UCSD-AML1 (cell line): ENCODE results near the gene ATP11A.
"Not testable (repeated sequence)": the region's sequence is repeated elsewhere in the genome, so short reads cannot be mapped to it uniquely, and the experiment has no call there.

ENCODE experiments used
- DNase-seq: peaks from one replicate; lab custom pipeline; 2025; ENCODE audit not compliant: unreplicated experiment; lab: John Stamatoyannopoulos, UW

The ATP11A gene

GRCh38 chr13:112709316-112709715 is 19.5 kb downstream of the ATP11A start:
- not testable (repeated sequence) for DNase-seq

DNA sequence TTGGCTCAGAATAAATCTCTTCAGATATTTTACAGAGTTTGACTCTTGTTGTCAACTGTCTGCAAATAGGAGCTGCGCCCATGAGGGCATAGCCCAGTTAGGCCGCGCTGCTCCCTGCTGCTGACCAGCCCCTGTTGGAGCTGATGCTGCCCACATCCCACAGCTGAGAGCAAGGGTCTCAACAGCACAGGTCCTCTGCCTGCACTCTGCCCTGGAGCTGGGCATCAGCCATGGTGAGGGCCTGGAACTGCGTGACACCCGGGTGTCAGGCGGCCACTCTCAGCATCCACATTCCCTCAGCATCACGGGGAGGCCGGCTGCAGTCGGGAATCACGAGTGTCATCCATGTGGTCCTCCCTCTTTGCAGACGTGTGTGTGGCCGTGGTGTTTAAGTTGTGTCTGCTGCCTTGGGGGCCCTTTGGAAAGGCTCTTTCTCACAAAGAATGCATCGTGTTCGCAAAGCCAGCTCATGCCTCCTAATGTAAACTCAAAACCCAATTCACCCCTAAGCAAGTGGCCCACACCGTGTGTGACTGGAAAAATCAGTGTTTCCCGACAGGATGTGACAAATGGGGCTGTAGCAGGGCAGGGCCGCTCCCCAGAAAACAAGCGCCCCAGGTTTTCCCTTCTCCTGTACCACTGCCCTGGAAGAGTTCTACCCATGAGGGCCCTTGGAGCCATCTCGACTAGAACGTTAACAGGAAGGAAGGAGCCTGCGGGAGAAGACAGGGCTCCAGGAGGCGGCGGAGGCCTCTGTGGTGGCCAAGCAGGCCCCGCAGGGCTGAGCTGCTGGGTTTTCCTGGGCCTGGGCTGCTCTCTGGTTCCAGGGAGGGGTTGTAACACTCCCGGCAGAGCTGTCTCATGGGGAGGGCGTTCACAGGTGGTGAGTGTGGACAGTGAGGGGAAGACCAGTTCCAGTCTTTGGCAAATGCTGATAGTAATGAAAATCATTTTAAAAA is 20.3 kb downstream of the ATP11A start:
- no peak for DNase-seq

GRCh38 chr13:112710855-112711527 is 21.2 kb downstream of the ATP11A start:
- DNase-seq: no peak

- peak; percentile 44 for DNase-seq
Observed at GRCh38 chr13:112711528-112712265, 21.9 kb downstream of the ATP11A start.

DNA sequence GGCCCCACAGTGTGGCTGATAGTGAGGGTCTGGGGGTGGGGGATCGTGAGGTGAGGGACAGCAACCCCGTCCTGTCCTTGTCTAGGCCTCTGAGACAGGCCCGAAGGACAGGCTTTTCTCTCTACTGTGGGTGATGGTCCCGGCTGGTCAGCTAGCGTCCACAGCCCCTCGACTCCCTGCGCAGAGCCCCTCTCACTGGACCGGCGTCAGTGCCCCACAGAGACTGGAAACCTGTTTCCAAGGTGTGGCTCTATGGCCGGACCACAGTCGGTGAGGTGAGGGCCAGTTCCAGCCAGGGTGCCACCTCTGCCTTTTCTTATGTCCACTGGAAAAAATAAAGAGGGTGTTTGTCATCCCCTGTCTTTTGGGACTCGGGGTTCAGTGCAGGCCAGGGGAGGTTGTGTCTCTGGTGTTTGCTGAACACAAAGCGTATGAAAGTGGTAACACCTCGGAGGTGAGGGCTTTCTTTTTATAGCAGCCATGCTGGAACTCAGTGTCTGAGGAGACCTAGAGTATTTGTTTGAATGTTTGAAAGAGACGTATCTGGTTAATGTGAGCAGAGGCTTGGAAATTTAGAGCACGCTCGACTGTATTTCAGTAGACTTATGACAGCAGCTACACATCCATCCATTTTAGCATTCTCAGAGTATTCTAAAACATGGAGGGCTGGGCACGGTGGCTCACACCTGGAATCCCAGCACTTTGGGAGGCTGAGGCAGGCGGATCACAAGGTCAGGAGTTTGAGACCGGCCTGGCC is 22.8 kb downstream of the ATP11A start:
- no peak for DNase-seq

DNA sequence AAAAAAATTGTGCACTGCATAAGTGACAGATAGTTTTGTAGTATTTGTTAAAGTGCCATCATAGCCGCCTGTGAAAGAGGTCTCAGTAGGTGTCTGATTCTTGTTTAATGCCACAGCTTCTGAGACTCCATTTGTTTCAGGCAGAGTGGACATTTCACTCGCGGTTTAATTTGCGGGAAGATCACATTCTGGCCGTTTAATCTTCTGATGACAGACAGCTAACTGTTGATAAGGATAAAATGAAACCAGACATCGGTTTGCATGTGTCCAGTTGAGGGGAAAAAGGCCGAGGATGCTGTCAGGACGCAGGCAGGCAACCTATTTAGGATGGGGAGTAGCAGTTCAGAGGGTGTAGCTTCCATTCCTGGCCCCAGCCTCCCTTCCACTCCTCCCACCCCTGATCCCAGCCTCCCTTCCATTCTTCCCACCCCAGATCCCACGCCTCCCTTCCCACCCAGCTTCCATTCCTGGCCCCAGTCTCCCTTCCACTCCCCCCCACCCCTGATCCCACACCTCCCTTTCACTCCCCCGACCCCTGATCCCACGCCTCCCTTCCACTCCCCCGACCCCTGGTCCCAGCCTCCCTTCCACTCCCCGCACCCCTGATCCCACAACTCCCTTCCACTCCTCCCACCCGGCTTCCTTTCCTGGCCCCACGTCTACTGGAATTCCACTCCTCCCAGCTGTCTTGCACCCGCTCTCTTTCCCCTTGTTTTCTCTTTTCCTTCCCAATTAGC is 23.8 kb downstream of the ATP11A start:
- DNase-seq: no peak

DNA sequence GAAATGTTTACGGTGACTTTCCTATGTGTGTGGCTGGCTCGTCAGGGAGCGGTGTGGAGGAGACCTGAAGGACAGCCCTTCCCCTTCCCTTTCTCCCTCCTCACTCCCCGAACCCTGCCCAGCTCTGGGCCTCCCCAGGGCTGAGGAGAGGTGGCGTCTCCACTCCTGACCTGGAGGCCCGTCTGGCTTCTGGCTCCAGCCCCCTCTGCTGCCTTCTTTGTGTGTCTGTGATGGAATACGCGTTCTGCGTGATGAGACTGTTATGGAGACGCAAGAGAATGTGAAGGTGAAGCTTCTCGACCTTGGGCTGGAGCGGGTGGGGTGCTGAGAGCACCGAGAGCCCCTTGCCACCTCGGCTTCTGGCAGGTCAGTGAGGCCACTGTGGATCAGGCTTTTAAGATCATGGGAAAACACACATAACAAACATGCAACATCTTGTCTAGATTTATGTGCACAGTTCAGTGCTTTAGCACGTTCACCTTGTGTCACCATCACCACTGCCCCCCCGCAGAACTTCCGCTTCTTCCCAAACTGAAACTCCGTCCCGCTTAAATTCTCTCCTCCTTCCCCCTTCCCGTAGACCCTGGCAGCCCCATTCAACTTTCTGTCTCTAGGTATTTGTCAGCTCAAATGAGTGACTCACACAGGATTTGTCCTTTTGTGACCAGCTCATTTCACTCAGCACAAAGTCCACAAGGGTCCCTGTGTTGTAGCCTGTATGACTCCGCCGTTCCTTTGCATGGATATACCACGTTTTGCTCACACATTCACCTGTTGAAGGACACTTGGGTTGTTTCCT is 24.7 kb downstream of the ATP11A start:
- no peak for DNase-seq

DNA sequence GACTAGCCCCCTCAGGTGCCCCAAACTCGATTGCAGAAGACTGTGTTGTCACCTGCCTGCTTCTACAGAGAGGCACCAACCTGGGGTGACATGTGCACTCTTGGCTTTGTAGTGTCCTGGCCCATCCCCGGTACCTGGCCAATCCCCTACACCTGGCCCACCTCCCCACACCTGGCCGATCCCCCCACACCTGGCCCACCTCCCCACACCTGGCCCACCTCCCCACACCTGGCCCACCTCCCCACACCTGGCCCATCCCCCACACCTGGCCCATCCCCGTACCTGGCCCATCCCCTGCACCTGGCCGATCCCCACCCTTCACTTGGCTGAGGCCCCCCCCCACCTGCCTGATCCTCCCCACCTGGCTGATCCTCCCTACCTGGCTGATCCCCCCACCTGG is 25.4 kb downstream of the ATP11A start:
- DNase-seq: no peak

DNA sequence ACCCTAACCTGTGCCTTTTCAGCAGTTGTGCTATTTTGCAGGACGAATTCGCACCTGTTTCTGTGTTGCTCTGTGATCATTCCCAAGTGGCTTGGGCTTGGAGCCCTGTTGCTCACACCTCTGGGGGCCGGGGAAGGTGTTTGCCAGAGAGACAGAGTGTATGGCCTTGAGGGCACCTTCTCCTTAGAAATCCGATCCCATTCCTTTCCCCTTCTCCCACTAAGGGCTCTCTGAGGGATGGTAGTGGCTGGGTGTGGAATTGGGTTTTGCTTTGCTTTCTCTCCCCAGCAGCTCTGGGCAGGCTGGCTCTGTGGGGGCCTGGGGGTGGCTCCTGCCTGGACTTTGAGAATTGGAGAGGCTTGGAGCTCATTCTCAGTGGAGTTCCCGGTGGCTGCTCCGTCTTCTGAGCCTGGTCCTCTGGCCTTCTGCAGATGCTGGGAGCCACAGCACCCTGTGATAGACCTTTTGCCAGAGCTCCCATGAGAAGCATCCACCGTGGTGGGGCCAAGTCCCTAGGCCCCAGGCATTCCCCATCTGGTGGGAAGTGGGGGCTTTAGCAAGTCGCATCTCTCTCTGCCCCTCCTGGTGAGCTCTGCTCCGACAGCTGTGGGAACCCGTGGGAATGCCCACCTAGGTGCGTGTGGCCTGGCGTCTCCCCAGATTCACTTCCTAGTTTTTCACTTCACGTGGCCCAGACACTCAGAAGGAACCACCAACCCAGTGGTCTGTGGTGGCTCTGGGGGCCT is 26.1 kb downstream of the ATP11A start:
- DNase-seq: no peak

DNA sequence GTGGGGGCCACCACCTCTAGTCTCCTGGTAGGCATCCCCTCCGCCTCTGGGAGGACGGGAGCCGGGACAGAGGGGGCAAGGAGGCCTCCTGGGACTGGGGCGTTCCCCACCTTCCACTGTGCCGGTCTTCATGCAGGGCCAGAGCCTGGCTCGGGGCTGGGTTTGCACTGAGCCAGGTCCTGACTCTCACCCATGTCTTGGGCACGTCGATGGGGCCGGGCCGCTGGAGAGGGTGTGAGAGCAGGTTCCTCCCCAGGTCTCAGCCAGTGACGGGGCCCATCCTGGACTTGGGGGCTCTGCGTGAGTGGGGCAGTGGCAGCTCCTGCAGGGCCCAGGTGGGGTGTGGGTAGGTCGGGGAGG is 26.6 kb downstream of the ATP11A start:
- no peak for DNase-seq

- no peak for DNase-seq
Observed at GRCh38 chr13:112716841-112717520, 27.1 kb downstream of the ATP11A start.

GRCh38 chr13:112718318-112718717 is 28.5 kb downstream of the ATP11A start:
- DNase-seq: no peak

DNA sequence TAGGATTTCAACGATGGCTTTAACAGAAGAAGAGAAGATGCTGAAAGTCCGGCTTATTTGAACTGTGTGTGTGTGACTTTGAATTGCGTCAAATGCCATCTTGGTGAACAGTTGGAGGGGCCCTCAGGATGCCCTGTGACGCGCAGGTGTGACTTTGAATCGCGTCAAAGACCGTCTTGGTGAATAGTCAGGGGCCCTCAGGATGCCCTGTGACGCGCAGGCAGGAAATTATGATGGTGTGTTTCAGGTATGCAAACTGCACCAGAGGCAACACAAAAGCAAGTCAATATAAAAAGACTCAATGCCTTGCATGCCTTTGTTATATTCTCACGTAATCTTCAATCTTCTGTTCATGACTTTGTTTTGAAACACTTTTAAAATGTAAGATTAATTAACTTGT is 29.2 kb downstream of the ATP11A start:
- no peak for DNase-seq

DNA sequence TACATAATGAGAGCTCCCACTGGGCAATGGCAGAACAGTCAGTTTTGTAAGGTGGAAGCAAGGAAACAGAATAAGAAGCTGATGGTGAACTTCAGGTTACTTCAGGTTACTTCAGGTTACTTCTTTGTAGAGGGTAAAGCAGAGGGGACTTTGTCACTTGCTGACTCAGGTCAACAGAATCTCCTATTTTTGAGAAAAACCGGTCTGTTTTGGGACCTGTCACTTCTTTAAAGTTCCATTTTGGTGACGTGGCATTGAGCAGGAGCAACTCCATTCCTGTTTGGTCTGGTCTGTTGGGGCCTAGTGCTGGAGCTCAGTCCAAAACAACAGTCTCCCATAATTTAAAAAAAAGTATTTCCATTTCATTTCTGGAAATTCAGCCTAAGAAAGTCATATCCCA is 29.7 kb downstream of the ATP11A start:
- DNase-seq: no peak

DNA sequence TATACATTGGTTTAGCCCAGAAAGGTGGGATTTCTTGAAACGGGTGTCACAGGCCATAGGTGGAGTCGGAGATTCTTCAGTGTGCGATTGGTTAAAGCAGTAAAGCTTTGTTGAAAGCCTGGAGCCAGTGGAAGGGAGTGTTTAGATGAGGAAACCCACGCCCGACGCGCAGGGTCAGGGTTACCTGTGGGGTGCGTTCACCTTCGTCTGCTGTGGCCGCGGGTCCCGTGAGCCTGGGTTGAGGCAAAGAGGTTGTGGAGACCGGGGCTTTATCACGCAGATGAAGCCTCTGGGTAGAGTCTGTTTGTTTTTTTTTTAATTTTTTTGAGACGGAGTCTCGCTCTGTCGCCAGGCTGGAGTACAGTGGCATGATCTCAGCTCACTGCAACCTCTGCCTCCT is 30.4 kb downstream of the ATP11A start:
- DNase-seq: no peak

- no peak for DNase-seq
Observed at GRCh38 chr13:112720814-112721197, 31.0 kb downstream of the ATP11A start.

DNA sequence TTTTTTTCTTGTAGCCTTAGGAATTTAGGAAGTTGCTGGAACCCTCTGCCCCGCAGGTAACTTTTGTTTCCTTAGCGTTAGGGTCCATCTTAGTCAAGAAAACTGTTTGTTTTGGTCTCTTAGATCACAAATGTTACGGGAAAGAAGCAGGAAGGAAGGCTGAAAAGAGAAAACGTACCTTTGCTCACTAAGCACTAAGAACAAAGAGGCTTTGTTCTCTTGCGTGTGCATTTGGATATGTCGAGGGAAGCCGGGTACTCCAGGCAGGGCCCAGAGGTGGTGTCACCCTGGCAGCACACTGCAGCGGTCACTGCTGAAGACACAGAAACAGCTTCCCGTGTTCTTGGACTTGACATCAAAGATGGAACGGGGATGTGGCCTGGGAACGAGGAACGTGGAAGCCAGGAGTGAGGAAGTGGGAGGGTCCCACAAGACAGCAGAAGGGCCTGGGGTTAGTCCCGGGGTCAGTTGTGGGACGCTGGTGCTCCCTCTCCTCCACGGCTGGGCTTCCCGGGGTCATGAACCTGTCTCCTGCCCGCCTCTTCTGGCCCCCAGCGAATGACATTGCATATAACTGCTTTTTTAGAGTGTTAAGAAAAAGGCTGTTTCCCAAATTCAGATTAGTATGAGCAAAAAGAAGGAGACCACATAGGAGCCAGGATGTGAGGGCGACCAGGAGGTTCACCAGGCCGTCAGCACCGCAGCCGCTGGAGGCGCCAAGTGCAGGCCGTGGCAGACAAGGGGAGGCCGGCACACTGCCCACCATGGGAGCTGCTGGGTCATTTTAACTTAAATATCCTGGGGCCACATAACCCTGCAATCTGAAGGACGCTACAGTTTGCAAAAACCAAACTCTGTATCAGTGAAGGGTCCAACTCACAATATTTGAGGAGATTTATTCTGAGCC is 31.6 kb downstream of the ATP11A start:
- DNase-seq: no peak
